Measurements from ENCODE around the gene INSIG1.

INSIG1 gene

GRCh38 chr7:155343150-155343549 lies 45.5 kb downstream of the INSIG1 start:
- H3K27ac Mint-ChIP-seq, result no peak overlapping the region
- H3K4me3 Mint-ChIP-seq, result no peak overlapping the region
- no peaks in the 10 kb centered on the region for H3K36me3 Mint-ChIP-seq (ENCODE audit: low read depth)
- H3K4me1 Mint-ChIP-seq (ENCODE audit: low read depth), result peaks cover 10% of the 10 kb centered on the region
- H3K9me3 Mint-ChIP-seq, result no peaks in the 10 kb centered on the region
- H3K27me3 Mint-ChIP-seq (ENCODE audit: low read depth), result peaks cover 23% of the 10 kb centered on the region
- no peak for DNase-seq (ENCODE audit: low spot score)

- no peak for DNase-seq (ENCODE audit: low spot score)
- H3K4me3 Mint-ChIP-seq, result peak overlapping the region; percentile 16
- no peaks in the 10 kb centered on the region for H3K9me3 Mint-ChIP-seq
- H3K27ac Mint-ChIP-seq, result no peak overlapping the region
- H3K36me3 Mint-ChIP-seq (ENCODE audit: low read depth), result no peaks in the 10 kb centered on the region
- peaks cover 23% of the 10 kb centered on the region for H3K27me3 Mint-ChIP-seq (ENCODE audit: low read depth)
- peaks cover 10% of the 10 kb centered on the region for H3K4me1 Mint-ChIP-seq (ENCODE audit: low read depth)
Measured at GRCh38 chr7:155343661-155344121, 46.0 kb downstream of the INSIG1 start.

GRCh38 chr7:155344270-155344617 lies 46.6 kb downstream of the INSIG1 start:
- no peak overlapping the region for H3K27ac Mint-ChIP-seq
- H3K4me3 Mint-ChIP-seq, result peak overlapping the region; percentile 16
- H3K4me1 Mint-ChIP-seq (ENCODE audit: low read depth), result peaks cover 4% of the 10 kb centered on the region
- no peaks in the 10 kb centered on the region for H3K9me3 Mint-ChIP-seq
- DNase-seq (ENCODE audit: low spot score), result no peak
- H3K27me3 Mint-ChIP-seq (ENCODE audit: low read depth), result peaks cover 23% of the 10 kb centered on the region
- no peaks in the 10 kb centered on the region for H3K36me3 Mint-ChIP-seq (ENCODE audit: low read depth)

GRCh38 chr7:155344618-155345433 lies 47.1 kb downstream of the INSIG1 start:
- Mint-ChIP-seq H3K4me1 (ENCODE audit: low read depth) (peaks cover 4% of the 10 kb centered on the region), H3K36me3 (ENCODE audit: low read depth) (no peaks in the 10 kb centered on the region), H3K9me3 (no peaks in the 10 kb centered on the region), H3K27ac (no peak overlapping the region), H3K27me3 (ENCODE audit: low read depth) (peaks cover 23% of the 10 kb centered on the region), H3K4me3 (peak overlapping the region; percentile 72)
- peak; percentile 78 for DNase-seq (ENCODE audit: low spot score)

- H3K4me3 Mint-ChIP-seq, result peak overlapping the region; percentile 72
Measured at GRCh38 chr7:155345490-155345889, 47.8 kb downstream of the INSIG1 start.

GRCh38 chr7:155346285-155346684 lies 48.6 kb downstream of the INSIG1 start:
- H3K9me3 Mint-ChIP-seq, result no peaks in the 10 kb centered on the region
- no peak overlapping the region for H3K4me3 Mint-ChIP-seq
- H3K4me1 Mint-ChIP-seq (ENCODE audit: low read depth), result peaks cover 4% of the 10 kb centered on the region
- H3K27ac Mint-ChIP-seq, result no peak overlapping the region
- no peak for DNase-seq (ENCODE audit: low spot score)
- peaks cover 18% of the 10 kb centered on the region for H3K27me3 Mint-ChIP-seq (ENCODE audit: low read depth)
- no peaks in the 10 kb centered on the region for H3K36me3 Mint-ChIP-seq (ENCODE audit: low read depth)

More at GRCh38 chr7:155345490-155345889, 47.8 kb downstream of the INSIG1 start:
- DNase-seq (ENCODE audit: low spot score), result no peak
- peaks cover 22% of the 10 kb centered on the region for H3K27me3 Mint-ChIP-seq (ENCODE audit: low read depth)
- peaks cover 4% of the 10 kb centered on the region for H3K4me1 Mint-ChIP-seq (ENCODE audit: low read depth)
- no peaks in the 10 kb centered on the region for H3K36me3 Mint-ChIP-seq (ENCODE audit: low read depth)
- no peaks in the 10 kb centered on the region for H3K9me3 Mint-ChIP-seq
- no peak overlapping the region for H3K27ac Mint-ChIP-seq

- Mint-ChIP-seq H3K4me1 (ENCODE audit: low read depth) (peaks cover 4% of the 10 kb centered on the region), H3K4me3 (no peak overlapping the region), H3K36me3 (ENCODE audit: low read depth) (no peaks in the 10 kb centered on the region), H3K9me3 (no peaks in the 10 kb centered on the region), H3K27ac (no peak overlapping the region), H3K27me3 (ENCODE audit: low read depth) (peaks cover 5% of the 10 kb centered on the region)
- no peak for DNase-seq (ENCODE audit: low spot score)
Measured at GRCh38 chr7:155348806-155349205, 51.1 kb downstream of the INSIG1 start.

- DNase-seq (ENCODE audit: low spot score), result no peak
- H3K4me3 Mint-ChIP-seq, result no peak overlapping the region
- H3K36me3 Mint-ChIP-seq (ENCODE audit: low read depth), result no peaks in the 10 kb centered on the region
- peaks cover 4% of the 10 kb centered on the region for H3K27me3 Mint-ChIP-seq (ENCODE audit: low read depth)
- peaks cover 4% of the 10 kb centered on the region for H3K4me1 Mint-ChIP-seq (ENCODE audit: low read depth)
- no peak overlapping the region for H3K27ac Mint-ChIP-seq
- peaks cover 6% of the 10 kb centered on the region for H3K9me3 Mint-ChIP-seq
Measured at GRCh38 chr7:155349601-155350331, 52.1 kb downstream of the INSIG1 start.

- no peaks in the 10 kb centered on the region for H3K27me3 Mint-ChIP-seq (ENCODE audit: low read depth)
- no peak overlapping the region for H3K27ac Mint-ChIP-seq
- H3K36me3 Mint-ChIP-seq (ENCODE audit: low read depth), result no peaks in the 10 kb centered on the region
- DNase-seq (ENCODE audit: low spot score), result no peak
- no peak overlapping the region for H3K4me3 Mint-ChIP-seq
- no peaks in the 10 kb centered on the region for H3K4me1 Mint-ChIP-seq (ENCODE audit: low read depth)
- H3K9me3 Mint-ChIP-seq, result peaks cover 6% of the 10 kb centered on the region
Measured at GRCh38 chr7:155351120-155351870, 53.6 kb downstream of the INSIG1 start.

- no peak for DNase-seq (ENCODE audit: low spot score)
- Mint-ChIP-seq H3K9me3 (peaks cover 6% of the 10 kb centered on the region), H3K4me3 (no peak overlapping the region), H3K27me3 (ENCODE audit: low read depth) (no peaks in the 10 kb centered on the region), H3K27ac (no peak overlapping the region), H3K4me1 (ENCODE audit: low read depth) (no peaks in the 10 kb centered on the region), H3K36me3 (ENCODE audit: low read depth) (no peaks in the 10 kb centered on the region)
Measured at GRCh38 chr7:155352076-155352752, 54.5 kb downstream of the INSIG1 start.

GRCh38 chr7:155352753-155353115 lies 55.1 kb downstream of the INSIG1 start:
- no peak for DNase-seq (ENCODE audit: low spot score)
- Mint-ChIP-seq H3K36me3 (ENCODE audit: low read depth) (no peaks in the 10 kb centered on the region), H3K4me3 (no peak overlapping the region)

GRCh38 chr7:155353256-155353897 lies 55.7 kb downstream of the INSIG1 start:
- no peaks in the 10 kb centered on the region for H3K4me1 Mint-ChIP-seq (ENCODE audit: low read depth)
- no peak overlapping the region for H3K4me3 Mint-ChIP-seq
- H3K27me3 Mint-ChIP-seq (ENCODE audit: low read depth), result peaks cover 3% of the 10 kb centered on the region
- DNase-seq (ENCODE audit: low spot score), result no peak
- H3K27ac Mint-ChIP-seq, result no peak overlapping the region
- H3K36me3 Mint-ChIP-seq (ENCODE audit: low read depth), result no peaks in the 10 kb centered on the region
- peaks cover 6% of the 10 kb centered on the region for H3K9me3 Mint-ChIP-seq

More at GRCh38 chr7:155352753-155353115, 55.1 kb downstream of the INSIG1 start:
- Mint-ChIP-seq H3K9me3 (peaks cover 6% of the 10 kb centered on the region), H3K4me1 (ENCODE audit: low read depth) (no peaks in the 10 kb centered on the region), H3K27ac (no peak overlapping the region), H3K27me3 (ENCODE audit: low read depth) (no peaks in the 10 kb centered on the region)

- no peaks in the 10 kb centered on the region for H3K36me3 Mint-ChIP-seq (ENCODE audit: low read depth)
- H3K4me1 Mint-ChIP-seq (ENCODE audit: low read depth), result no peaks in the 10 kb centered on the region
- H3K27me3 Mint-ChIP-seq (ENCODE audit: low read depth), result peaks cover 3% of the 10 kb centered on the region
- peaks cover 6% of the 10 kb centered on the region for H3K9me3 Mint-ChIP-seq
- no peak for DNase-seq (ENCODE audit: low spot score)
- H3K27ac Mint-ChIP-seq, result no peak overlapping the region
- H3K4me3 Mint-ChIP-seq, result no peak overlapping the region
Measured at GRCh38 chr7:155354371-155355048, 56.8 kb downstream of the INSIG1 start.
